Embryonic facial prominence (tissue), 1 donor: ENCODE results near the gene VCPKMT.

ENCODE experiments used
- DNase-seq: peaks from one replicate; pipeline ENCODE4 v3.0.0-alpha.2; 2016; ENCODE audit errors: extremely low spot score

VCPKMT gene

GRCh38 chr14:50067723-50068495 lies 48.5 kb downstream of the VCPKMT start:
- no peak for DNase-seq

- DNase-seq, result no peak
Measured at GRCh38 chr14:50065583-50065982, 50.8 kb downstream of the VCPKMT start.

DNA sequence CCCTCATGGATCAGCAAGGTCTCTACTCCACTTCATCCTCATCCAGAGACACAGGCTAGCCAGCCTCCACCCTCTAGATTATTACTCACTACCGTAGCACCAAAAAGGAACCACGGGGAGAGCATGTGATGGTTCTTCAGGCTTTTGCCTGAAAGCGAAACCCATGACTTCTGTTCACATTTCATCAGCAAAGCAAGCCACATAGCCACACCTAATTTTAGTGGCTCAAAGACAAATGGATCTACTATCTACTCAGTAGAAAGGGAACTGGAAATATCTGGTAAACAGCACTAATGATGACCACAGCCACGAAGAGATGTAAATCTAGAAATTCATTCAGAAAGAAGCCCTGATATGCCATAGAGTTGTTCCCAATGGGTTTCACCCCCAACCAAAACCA lies 51.4 kb downstream of the VCPKMT start:
- no peak for DNase-seq

GRCh38 chr14:50063876-50064420 lies 52.4 kb downstream of the VCPKMT start:
- DNase-seq, result no peak

GRCh38 chr14:50062438-50063085 lies 53.8 kb downstream of the VCPKMT start:
- no peak for DNase-seq

DNA sequence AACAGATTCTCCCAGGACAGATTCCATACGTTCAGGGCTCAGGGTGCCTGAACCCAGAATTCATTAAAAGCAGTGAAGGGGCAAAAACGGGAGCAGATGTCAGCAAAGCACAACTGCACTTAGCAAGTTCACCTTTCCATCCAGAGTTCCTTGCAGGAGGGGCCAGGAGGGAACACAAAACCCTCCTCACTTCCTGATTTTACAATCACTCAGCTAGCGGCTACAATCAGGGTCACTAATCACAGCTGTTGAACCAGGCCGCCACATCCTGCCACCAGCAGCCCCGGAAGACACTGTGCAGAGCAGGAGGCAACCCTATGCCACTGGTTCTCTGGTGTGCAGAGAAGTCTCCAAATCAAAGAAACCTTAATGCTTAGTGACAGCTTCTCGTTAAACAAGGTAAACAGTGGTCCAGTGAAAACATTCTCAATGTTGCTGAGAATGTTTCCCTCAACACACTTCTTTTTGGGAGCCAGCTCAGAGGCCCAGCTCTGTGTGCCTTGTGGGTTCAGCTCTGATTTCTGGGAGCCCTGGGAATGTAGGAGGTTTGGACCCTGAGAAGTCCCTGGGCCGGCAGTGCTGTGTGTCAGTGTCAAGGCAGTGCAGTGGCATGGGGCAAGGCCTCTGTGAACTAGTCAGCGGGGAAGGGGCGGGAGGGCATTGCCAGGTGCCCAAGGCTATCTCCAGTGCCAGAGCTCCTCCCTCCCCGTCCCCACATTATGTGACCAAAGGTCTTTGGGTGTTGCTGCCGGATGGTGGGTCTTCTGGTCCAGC lies 54.5 kb downstream of the VCPKMT start:
- DNase-seq, result no peak

DNA sequence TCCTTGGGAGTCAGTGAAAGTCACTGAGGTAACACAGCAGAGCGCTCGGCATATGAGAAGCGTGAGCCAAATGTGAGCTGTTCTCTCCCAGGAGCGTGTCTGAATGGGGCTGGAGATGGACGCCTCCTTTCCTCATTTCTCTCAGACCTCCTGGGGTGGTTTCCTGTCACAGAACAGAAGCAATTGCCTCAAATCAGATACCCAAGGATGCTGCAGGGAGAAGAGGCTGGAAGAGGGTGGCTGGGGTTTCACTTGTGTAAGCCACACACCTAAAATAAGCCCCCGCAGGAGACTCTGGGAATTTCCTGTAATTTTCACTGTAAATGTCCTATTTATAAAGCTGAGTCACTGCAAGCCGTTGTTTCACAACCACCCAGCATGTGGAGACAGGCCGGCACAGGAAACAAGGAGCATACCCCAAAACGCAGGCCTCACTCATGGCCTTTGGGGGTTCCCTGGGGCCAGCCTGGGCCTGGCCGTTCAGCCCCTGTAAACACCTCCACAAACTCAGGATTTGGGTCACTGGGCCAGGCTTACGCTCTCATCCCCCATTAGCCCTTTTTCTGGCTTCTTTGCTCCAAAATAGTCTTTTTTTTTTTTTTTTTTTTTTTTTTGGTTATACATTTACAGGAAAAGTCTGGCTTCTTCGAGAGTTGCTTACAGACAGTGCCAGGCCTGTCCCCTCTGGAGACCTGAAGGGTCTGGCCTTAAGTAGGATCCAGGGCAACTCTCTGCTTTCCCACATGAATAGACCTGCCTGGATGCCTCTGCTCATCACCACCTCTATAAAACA lies 55.3 kb downstream of the VCPKMT start:
- DNase-seq, result peak; percentile 16

DNA sequence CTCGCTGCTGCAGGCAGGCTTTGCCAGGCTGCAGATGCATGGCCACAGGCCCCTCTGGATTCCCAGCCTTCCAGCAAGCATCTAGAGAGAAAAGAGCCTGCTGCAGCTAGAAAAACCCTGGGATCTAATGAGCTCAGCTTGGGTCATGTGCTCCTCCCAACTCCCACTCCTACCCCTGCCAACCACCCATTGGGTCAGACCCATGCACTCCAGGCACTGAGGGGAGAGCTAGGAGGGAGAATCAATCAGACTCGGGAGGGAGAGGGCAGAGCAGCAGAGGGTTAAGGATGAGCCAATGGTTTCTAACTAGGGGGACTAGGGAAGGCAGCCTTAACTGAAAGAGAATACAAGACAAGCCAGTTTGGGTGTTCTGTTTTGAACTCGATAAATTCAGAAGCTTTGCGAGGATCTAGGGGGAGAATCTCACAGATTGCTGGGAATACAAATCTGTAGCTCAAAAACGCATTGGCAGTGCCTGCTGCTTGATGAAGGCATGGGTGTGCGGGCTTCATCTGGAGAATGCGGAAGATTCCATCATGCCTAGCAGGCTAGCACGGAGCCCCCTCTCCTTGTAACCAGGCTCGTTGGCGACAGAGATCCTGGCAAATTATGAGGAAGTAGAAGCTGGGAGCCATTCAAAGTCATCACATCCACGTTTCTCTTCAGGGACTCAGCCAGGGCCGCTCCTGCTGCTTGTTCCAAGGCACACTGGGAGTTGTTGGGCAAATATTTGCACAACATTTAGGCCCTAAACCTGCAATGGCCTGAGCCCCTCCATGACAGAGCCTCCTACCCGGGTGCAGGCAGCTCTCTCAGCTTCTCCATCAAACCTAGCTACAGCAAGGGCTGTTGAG lies 56.4 kb downstream of the VCPKMT start:
- no peak for DNase-seq
